ENCODE measurements around the gene PNO1.

GRCh38 chr2:68218343-68218901 is 60.7 kb downstream of the PNO1 start:
- no peak for TF ChIP-seq RFX5 (IDR thresholded peaks at IDR 0.05)
- no peak for TF ChIP-seq CTCF (IDR thresholded peaks at IDR 0.05)
- TF ChIP-seq REST (IDR thresholded peaks at IDR 0.05), result no peak
- TF ChIP-seq ATOH8 (CRISPR knock-in tag; IDR thresholded peaks at IDR 0.05; ENCODE audit: low read depth), result no peak
- no peak for TF ChIP-seq TP53 (CRISPR knock-in tag; IDR thresholded peaks at IDR 0.05)
- TF ChIP-seq RNF2 (IDR thresholded peaks at IDR 0.05; ENCODE audit: borderline replicate concordance, low read depth), result no peak
- no peak for TF ChIP-seq EHMT2 (IDR thresholded peaks at IDR 0.05; ENCODE audit: low read depth)
- TF ChIP-seq E2F6 (IDR thresholded peaks at IDR 0.05; ENCODE audit: borderline replicate concordance, low read depth), result no peak
- no peak for TF ChIP-seq RAD21 (conservative IDR thresholded peaks at IDR 0.05 in 1 of 2, IDR thresholded peaks at IDR 0.05 in 1 of 2)
- no peak for TF ChIP-seq POLR2A (IDR thresholded peaks at IDR 0.05; ENCODE audit: low read length)
- no peak for TF ChIP-seq CBX2 (IDR thresholded peaks at IDR 0.05; ENCODE audit: borderline replicate concordance, low read depth)
- TF ChIP-seq PHF8 (IDR thresholded peaks at IDR 0.05; ENCODE audit: borderline replicate concordance, low read depth), result no peak
- TF ChIP-seq HMGXB4 (CRISPR knock-in tag; IDR thresholded peaks at IDR 0.05; ENCODE audit: borderline replicate concordance), result no peak
- no peak for TF ChIP-seq KDM5A (IDR thresholded peaks at IDR 0.05)

All from A549 (cell line).